Mesenchymal stem cell (in vitro differentiated cells and primary cell): Measurements from ENCODE around the gene FBXL17.

Experiments
- DNase-seq: peaks from one replicate; pipeline ENCODE4 v3.0.0-alpha.2; 2013
- H2AFZ ChIP-seq: one replicate; pipeline ENCODE4 v1.6.1; 2013; ENCODE audit warnings: low read depth, mild to moderate bottlenecking, control low read depth, inconsistent platforms, low read length, moderate library complexity
- H2AK5ac ChIP-seq: 2 replicates; pipeline ENCODE4 v1.6.1; 2013; ENCODE audit warnings: low read length, moderate library complexity, mild to moderate bottlenecking, inconsistent platforms; ENCODE audit not compliant: severe bottlenecking
- H2BK120ac ChIP-seq: one replicate; pipeline ENCODE4 v1.6.1; 2013; ENCODE audit warnings: low read depth, mild to moderate bottlenecking, inconsistent platforms, low read length, moderate library complexity
- H2BK12ac ChIP-seq, 2 experiments: one replicate each; pipeline ENCODE4 v1.6.1; 2013; ENCODE audit warnings: inconsistent platforms in 2 of 2, low read length in 2 of 2, mild to moderate bottlenecking in 2 of 2, moderate library complexity in 2 of 2, control low read depth in 1 of 2
- H2BK15ac ChIP-seq: one replicate; pipeline ENCODE4 v1.6.1; 2013; ENCODE audit warnings: mild to moderate bottlenecking, low read depth, inconsistent platforms; ENCODE audit not compliant: poor library complexity, severe bottlenecking
- H2BK5ac ChIP-seq: 2 replicates; pipeline ENCODE4 v1.6.1; 2013; ENCODE audit warnings: low read depth, mild to moderate bottlenecking, low read length, control low read depth, inconsistent platforms; ENCODE audit not compliant: poor library complexity, severe bottlenecking
- H3K14ac ChIP-seq, 2 experiments: one replicate each; pipeline ENCODE4 v1.6.1; 2013; ENCODE audit warnings: inconsistent platforms in 2 of 2, low read length in 2 of 2, control low read depth in 1 of 2, mild to moderate bottlenecking in 1 of 2, moderate library complexity in 1 of 2
- H3K18ac ChIP-seq, 2 experiments: one replicate each; pipeline ENCODE4 v1.6.1; 2013; ENCODE audit warnings: inconsistent platforms in 2 of 2, low read length in 2 of 2, control low read depth in 1 of 2, low read depth in 1 of 2, mild to moderate bottlenecking in 1 of 2
- H3K23ac ChIP-seq, 2 experiments: one replicate each; pipeline ENCODE4 v1.6.1; 2013; ENCODE audit warnings: inconsistent platforms in 2 of 2, low read length in 2 of 2, mild to moderate bottlenecking in 2 of 2, moderate library complexity in 2 of 2, control low read depth in 1 of 2
- H3K27ac ChIP-seq: 2 replicates; pipeline ENCODE4 v1.5.1; 2013; ENCODE audit warnings: mild to moderate bottlenecking, moderate library complexity, low read length, control low read depth, inconsistent platforms; ENCODE audit not compliant: poor library complexity, severe bottlenecking
- H3K27me3 ChIP-seq, 2 experiments: 2 replicates each; pipeline versions ENCODE4 v1.6.1 to v1.7.0; 2013; ENCODE audit warnings: low read length in 2 of 2, mild to moderate bottlenecking in 2 of 2, moderate library complexity in 2 of 2, control low read depth in 1 of 2, inconsistent platforms in 1 of 2; ENCODE audit not compliant: control insufficient read depth in 1 of 2, insufficient read depth in 1 of 2
- H3K36me3 ChIP-seq, 2 experiments: 2 replicates each; pipeline versions ENCODE4 v1.6.1 to v1.7.0; 2013; ENCODE audit warnings: low read length in 2 of 2, control low read depth in 1 of 2, inconsistent platforms in 1 of 2, low read depth in 1 of 2, mild to moderate bottlenecking in 1 of 2; ENCODE audit not compliant: insufficient read depth in 2 of 2, control insufficient read depth in 1 of 2
- H3K4ac ChIP-seq, 2 experiments: one replicate each; pipeline ENCODE4 v1.6.1; 2013; ENCODE audit warnings: inconsistent platforms in 2 of 2, low read length in 2 of 2, mild to moderate bottlenecking in 2 of 2, moderate library complexity in 2 of 2, control low read depth in 1 of 2, low read depth in 1 of 2
- H3K4me1 ChIP-seq: 2 replicates; pipeline ENCODE4 v1.6.1; 2013; ENCODE audit warnings: low read depth, low read length, control low read depth; ENCODE audit not compliant: control insufficient read depth, insufficient read depth
- H3K4me2 ChIP-seq: 2 replicates; pipeline ENCODE4 v1.6.1; 2013; ENCODE audit warnings: low read length, mild to moderate bottlenecking, inconsistent platforms; ENCODE audit not compliant: poor library complexity, severe bottlenecking
- H3K4me3 ChIP-seq, 2 experiments: 2 replicates each; pipeline versions ENCODE4 v1.5.1 to v1.7.0; 2013; ENCODE audit warnings: low read length in 2 of 2, mild to moderate bottlenecking in 2 of 2, control low read depth in 1 of 2, low read depth in 1 of 2; ENCODE audit not compliant: insufficient read depth in 1 of 2
- H3K79me1 ChIP-seq: replicated peaks from 2 replicates; pipeline ENCODE4 v1.6.1; 2013; ENCODE audit warnings: mild to moderate bottlenecking, control low read depth, low read length, inconsistent platforms; ENCODE audit not compliant: poor library complexity, severe bottlenecking
- H3K9ac ChIP-seq: 2 replicates; pipeline ENCODE4 v1.7.0; 2013; ENCODE audit warnings: mild to moderate bottlenecking, low read length, moderate library complexity
- H3K9me3 ChIP-seq: 2 replicates; pipeline ENCODE4 v1.7.0; 2013; ENCODE audit warnings: mild to moderate bottlenecking, low read length; ENCODE audit not compliant: control insufficient read depth
- H4K8ac ChIP-seq: one replicate; pipeline ENCODE4 v1.6.1; 2013; ENCODE audit warnings: inconsistent platforms, mild to moderate bottlenecking, low read length, moderate library complexity
- H4K91ac ChIP-seq: one replicate; pipeline ENCODE4 v1.6.1; 2013; ENCODE audit warnings: mild to moderate bottlenecking, low read length, inconsistent platforms
- WGBS: methylation state at CpG from one replicate; pipeline ENCODE4 v1.1.7; 2013; ENCODE audit warnings: mixed read lengths; 5-methylcytosine and 5-hydroxymethylcytosine counted together

Gene FBXL17

GRCh38 chr5:107925200-107925599 is 456.7 kb downstream of the FBXL17 start:
- H3K27ac ChIP-seq: no peak overlapping the region
- no peak overlapping the region for H3K14ac ChIP-seq
- H3K9me3 ChIP-seq: no peaks in the 10 kb centered on the region
- no peak for DNase-seq
- H3K4me2 ChIP-seq: no peak overlapping the region
- H3K27me3 ChIP-seq: no peaks in the 10 kb centered on the region
- H3K79me1 ChIP-seq: no peaks in the 10 kb centered on the region
- no peak overlapping the region for H2AK5ac ChIP-seq
- H3K23ac ChIP-seq: no peak overlapping the region
- no peak overlapping the region for H3K4ac ChIP-seq
- no peaks in the 10 kb centered on the region for H3K36me3 ChIP-seq
- no peak overlapping the region for H4K8ac ChIP-seq
- H3K9ac ChIP-seq: no peak overlapping the region
- no peak overlapping the region for H2BK12ac ChIP-seq
- H4K91ac ChIP-seq: no peak overlapping the region
- H3K18ac ChIP-seq: no peak overlapping the region
- no peak overlapping the region for H2BK15ac ChIP-seq
- 83% methylated on average over 3 of the region's 4 CpGs for WGBS
- no peak overlapping the region for H2BK5ac ChIP-seq
- no peaks in the 10 kb centered on the region for H3K4me1 ChIP-seq
- H2BK120ac ChIP-seq: no peak overlapping the region
- no peak overlapping the region for H3K4me3 ChIP-seq
- no peak overlapping the region for H2AFZ ChIP-seq

- H3K4me1 ChIP-seq: peaks cover 1% of the 10 kb centered on the region
- DNase-seq: no peak
- WGBS: 85% methylated on average over 5 of the region's 6 CpGs
- H2AK5ac ChIP-seq: no peak overlapping the region
- no peak overlapping the region for H3K9ac ChIP-seq
- no peaks in the 10 kb centered on the region for H3K9me3 ChIP-seq
- no peak overlapping the region for H3K4me3 ChIP-seq
- no peaks in the 10 kb centered on the region for H3K27me3 ChIP-seq
- no peak overlapping the region for H3K4me2 ChIP-seq
- no peak overlapping the region for H4K8ac ChIP-seq
- H2BK12ac ChIP-seq: no peak overlapping the region
- no peak overlapping the region for H3K23ac ChIP-seq
- no peak overlapping the region for H2BK15ac ChIP-seq
- H4K91ac ChIP-seq: no peak overlapping the region
- H2BK5ac ChIP-seq: no peak overlapping the region
- no peak overlapping the region for H3K4ac ChIP-seq
- no peak overlapping the region for H2AFZ ChIP-seq
- H3K79me1 ChIP-seq: no peaks in the 10 kb centered on the region
- no peak overlapping the region for H2BK120ac ChIP-seq
- H3K27ac ChIP-seq: no peak overlapping the region
- H3K18ac ChIP-seq: no peak overlapping the region
- H3K14ac ChIP-seq: no peak overlapping the region
- H3K36me3 ChIP-seq: no peaks in the 10 kb centered on the region
Measured at GRCh38 chr5:107919969-107920368, 461.9 kb downstream of the FBXL17 start.

- no peak for DNase-seq
- H3K79me1 ChIP-seq: no peaks in the 10 kb centered on the region
- H2AK5ac ChIP-seq: no peak overlapping the region
- no peak overlapping the region for H2BK5ac ChIP-seq
- no peak overlapping the region for H2AFZ ChIP-seq
- H3K9me3 ChIP-seq: no peaks in the 10 kb centered on the region
- peaks cover 1% of the 10 kb centered on the region for H3K4me1 ChIP-seq
- H3K27me3 ChIP-seq: no peaks in the 10 kb centered on the region
- H2BK12ac ChIP-seq: no peak overlapping the region
- no peaks in the 10 kb centered on the region for H3K36me3 ChIP-seq
- no peak overlapping the region for H3K18ac ChIP-seq
- no peak overlapping the region for H3K27ac ChIP-seq
- H3K4me2 ChIP-seq: no peak overlapping the region
- 95% methylated on average over 4 of the region's 4 CpGs for WGBS
- no peak overlapping the region for H2BK120ac ChIP-seq
- H3K4ac ChIP-seq: no peak overlapping the region
- H4K91ac ChIP-seq: no peak overlapping the region
- no peak overlapping the region for H3K23ac ChIP-seq
- H4K8ac ChIP-seq: no peak overlapping the region
- H3K4me3 ChIP-seq: no peak overlapping the region
- H2BK15ac ChIP-seq: no peak overlapping the region
- H3K14ac ChIP-seq: no peak overlapping the region
- no peak overlapping the region for H3K9ac ChIP-seq
Measured at GRCh38 chr5:107919361-107919760, 462.5 kb downstream of the FBXL17 start.

GRCh38 chr5:107917983-107918382 is 463.9 kb downstream of the FBXL17 start:
- Histone ChIP-seq H2BK12ac (no peak overlapping the region), H2BK5ac (no peak overlapping the region), H2BK15ac (no peak overlapping the region), H2AFZ (no peak overlapping the region), H3K4me3 (no peak overlapping the region), H3K4me1 (peaks cover 1% of the 10 kb centered on the region), H3K9ac (no peak overlapping the region), H2AK5ac (no peak overlapping the region), H3K23ac (no peak overlapping the region), H4K91ac (no peak overlapping the region), H3K14ac (no peak overlapping the region), H4K8ac (no peak overlapping the region), H2BK120ac (no peak overlapping the region), H3K18ac (no peak overlapping the region), H3K36me3 (no peaks in the 10 kb centered on the region), H3K9me3 (no peaks in the 10 kb centered on the region), H3K4me2 (no peak overlapping the region), H3K27me3 (no peaks in the 10 kb centered on the region), H3K79me1 (no peaks in the 10 kb centered on the region), H3K27ac (no peak overlapping the region), H3K4ac (no peak overlapping the region)
- DNase-seq: no peak
- WGBS: 94% methylated on average over 2 of the region's 3 CpGs
